Posterior cingulate gyrus (tissue), 11 donors: ENCODE measurements around the gene GPR42.

ENCODE experiments used
- DNase-seq, 10 donors: peaks; one replicate each; pipeline versions ENCODE4 v3.0.0 to v3.0.0-alpha.2; 2020 to 2021; ENCODE audit warnings: mixed read lengths in 3 of 10
- intact Hi-C: fragments of 100-400 bp; cut with DNase I; formaldehyde crosslinking; loops from one replicate; pipeline ENCODE4 v1.15.1; 2023

GPR42 gene

DNA sequence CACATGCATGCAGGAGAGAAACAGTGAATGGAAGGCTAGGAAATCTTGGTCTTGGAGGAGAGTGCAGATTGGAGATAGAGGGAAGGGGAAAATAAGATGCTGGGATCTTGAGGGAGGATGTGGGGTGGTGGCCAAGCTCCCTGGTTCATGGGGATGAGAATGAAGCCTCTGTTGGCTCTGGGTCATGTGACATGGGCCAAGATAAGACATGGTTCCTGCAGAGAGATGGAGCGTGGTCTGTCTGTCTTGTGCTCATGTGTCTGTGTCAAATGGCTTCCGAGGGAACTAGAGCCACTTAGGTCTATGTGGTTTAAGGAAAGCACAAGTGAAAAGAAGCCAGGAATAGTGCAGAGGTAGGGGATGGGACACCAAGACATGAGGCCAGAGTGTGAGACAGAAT lies 46.4 kb downstream of the GPR42 start:
- DNase-seq: no peak
- intact Hi-C loops: no loop called here

DNA sequence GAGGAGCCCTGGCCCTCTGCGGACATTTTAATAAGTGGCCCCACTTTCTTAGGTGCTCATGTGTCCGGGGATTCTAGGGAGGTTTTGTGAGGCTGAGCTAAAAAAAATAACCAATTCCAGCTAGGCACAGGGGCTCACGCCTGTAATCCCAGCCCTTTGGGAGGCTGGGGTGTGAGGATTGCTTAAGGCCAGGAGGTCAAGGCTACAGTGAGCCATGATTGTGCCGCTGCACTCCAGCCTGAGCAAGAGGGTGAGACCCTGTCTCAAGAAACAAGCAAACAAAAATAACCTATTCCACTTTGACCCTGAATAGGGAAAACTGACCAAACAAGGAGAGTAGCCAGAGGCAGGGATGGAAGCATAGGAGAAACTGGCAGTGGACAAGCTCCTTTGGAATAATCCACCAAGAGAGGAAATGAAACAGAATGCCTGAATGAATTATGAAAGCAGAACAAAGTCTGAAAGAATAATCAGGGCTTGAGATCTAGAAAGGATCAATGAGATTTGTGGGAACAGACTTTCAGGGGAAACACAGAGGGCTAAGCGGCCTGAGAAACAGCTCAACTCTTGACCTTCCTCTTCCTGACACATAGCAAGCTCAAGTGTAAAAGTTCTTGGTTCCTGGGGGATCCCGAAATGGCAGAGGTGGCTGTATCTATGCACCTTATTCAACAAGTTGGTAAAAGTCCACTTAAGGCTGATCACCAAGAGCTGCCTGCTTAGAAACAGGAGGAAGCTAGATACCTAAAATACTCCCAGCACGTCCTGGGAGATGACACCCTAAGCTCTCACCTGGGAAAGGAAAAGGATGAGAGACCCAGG lies 47.1 kb downstream of the GPR42 start:
- DNase-seq: no peak
- intact Hi-C loops: no loop called here

DNA sequence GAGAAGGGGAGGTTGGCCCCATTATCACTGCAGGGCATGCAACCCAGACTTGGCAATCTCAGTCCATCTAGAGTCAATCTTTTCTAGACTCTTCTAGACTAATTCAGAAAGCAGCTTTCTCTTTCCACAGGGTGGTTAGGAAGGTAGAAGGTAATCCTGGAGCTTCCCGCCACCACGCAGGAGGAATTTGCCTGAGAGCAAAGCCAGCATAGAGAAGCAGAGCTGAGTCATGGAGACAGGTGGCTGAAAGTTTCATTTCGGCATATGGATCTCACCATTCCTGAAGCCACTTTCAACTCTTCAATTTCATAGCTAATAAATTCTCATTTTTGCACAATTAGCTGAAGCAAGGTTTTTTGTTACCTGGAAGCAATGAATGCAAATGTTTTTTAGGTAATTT lies 48.2 kb downstream of the GPR42 start:
- DNase-seq: no peak
- intact Hi-C loops: no loop called here

DNA sequence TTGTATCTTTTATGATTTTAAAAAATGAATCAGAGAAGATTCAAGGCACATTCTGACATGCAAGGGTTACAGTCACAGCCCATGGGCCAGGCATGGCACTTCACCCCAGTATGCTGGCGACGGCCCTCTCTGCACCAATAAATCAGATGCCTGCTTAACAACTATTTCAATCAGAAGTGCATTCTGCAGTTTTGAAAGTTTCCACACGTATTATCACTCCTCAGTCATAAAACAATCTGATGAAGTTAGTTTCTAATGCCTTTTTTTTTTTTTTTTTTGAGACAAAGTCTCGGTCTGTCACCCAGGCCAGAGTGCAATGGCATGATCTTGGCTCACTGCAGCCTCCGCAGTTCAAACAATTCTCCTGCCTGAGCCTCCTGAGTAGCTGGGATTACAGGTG lies 48.9 kb downstream of the GPR42 start:
- intact Hi-C loops: no loop called here
- DNase-seq: no peak

DNA sequence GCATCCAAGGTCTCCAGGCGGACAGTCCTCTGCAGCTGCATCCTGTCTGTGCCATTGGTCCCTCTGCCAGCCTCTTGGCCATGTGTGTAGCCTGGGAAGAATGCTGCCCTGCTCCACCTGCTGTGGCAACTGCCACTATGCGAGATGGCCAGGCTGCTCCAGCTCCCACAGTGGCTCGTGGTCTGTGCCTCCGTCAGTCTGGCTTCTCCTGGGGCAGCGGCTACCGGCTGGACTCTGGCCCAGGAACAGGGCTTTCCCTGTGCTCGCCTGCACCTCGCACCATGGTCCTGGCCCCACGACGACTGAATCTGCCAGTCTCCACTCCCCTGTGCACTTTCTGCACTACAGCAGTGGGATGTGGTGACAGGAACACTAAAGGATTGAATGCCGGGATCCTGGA lies 50.5 kb downstream of the GPR42 start:
- intact Hi-C loops: no loop called here
- DNase-seq: no peak
